GM12801 (cell line): ENCODE measurements around the gene SLC1A3.

Source experiments
- TF ChIP-seq, protein P1 (sequence below): IDR thresholded peaks from one replicate; pipeline ENCODE4 v1.5.1; 2011; ENCODE audit warnings: control low read depth; ENCODE audit not compliant: insufficient read length; ENCODE audit errors: extremely low read depth

The SLC1A3 gene

DNA sequence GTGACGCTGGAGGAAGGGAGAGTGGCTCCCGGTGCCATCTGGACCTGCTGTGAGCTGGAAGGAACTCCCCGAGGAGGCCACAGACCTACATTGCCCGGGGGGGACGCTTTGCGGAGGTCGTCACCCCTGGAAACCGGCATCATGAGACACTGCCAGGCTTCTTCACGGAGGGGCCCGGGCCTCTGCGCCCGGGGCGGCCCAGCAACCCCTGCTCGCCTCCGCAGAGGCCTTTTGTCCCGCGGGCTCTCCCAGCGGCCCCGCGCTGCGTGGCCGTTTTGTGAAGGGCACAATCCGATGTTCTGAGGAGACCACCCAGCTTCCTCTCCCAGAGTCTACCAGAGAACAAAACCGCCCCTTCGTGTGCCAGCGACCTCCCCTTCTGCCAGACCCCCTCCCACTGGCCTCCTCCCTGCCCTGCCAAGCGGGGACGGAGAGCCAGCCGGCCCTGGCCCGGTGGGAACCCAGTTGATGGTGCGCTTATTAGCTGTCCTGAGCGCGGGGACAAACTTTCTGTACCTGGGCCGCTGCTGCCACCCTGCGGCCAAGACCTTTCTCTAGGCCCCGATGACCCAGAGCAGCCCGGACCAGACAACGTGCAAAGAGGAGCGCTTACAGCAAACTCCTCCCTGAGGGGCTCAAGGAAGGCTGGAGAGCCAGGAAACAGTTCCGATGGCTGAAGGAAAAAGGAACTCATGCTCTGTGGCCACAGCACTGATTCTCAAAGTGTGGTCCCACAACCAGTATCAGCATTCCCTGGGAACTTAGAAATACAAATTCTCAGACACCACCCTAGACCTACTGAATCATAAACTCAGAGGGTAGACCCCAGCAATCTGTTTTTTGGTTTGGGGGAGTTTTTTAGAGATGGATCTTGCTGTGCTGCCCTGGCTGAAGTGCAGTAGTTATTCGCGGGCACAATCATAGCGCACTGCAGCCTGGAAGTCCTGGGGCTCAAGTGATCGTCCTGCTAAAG, 86.7 kb downstream of the SLC1A3 start:
- TF ChIP-seq, protein P1, sequence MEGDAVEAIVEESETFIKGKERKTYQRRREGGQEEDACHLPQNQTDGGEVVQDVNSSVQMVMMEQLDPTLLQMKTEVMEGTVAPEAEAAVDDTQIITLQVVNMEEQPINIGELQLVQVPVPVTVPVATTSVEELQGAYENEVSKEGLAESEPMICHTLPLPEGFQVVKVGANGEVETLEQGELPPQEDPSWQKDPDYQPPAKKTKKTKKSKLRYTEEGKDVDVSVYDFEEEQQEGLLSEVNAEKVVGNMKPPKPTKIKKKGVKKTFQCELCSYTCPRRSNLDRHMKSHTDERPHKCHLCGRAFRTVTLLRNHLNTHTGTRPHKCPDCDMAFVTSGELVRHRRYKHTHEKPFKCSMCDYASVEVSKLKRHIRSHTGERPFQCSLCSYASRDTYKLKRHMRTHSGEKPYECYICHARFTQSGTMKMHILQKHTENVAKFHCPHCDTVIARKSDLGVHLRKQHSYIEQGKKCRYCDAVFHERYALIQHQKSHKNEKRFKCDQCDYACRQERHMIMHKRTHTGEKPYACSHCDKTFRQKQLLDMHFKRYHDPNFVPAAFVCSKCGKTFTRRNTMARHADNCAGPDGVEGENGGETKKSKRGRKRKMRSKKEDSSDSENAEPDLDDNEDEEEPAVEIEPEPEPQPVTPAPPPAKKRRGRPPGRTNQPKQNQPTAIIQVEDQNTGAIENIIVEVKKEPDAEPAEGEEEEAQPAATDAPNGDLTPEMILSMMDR: no peak

DNA sequence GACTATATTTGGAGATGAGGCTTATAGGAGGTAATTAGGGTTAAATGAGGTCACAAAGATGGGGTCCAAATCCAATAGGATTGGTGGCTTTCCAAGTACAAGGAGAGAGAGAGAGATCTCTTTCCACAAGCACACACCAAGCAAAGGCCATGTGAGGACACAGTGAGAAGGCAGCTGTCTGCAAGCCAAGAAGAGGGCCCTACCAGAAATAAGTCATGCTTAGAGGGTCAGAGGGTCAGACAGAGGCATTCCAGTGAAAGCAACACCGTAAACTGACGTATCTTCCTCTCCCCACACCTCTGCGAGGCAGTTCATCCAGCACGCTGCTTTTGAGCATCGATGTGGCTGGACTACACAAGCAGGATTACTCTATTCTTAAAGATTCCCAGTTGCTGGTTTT, 87.9 kb downstream of the SLC1A3 start:
- TF ChIP-seq, protein P1: no peak

DNA sequence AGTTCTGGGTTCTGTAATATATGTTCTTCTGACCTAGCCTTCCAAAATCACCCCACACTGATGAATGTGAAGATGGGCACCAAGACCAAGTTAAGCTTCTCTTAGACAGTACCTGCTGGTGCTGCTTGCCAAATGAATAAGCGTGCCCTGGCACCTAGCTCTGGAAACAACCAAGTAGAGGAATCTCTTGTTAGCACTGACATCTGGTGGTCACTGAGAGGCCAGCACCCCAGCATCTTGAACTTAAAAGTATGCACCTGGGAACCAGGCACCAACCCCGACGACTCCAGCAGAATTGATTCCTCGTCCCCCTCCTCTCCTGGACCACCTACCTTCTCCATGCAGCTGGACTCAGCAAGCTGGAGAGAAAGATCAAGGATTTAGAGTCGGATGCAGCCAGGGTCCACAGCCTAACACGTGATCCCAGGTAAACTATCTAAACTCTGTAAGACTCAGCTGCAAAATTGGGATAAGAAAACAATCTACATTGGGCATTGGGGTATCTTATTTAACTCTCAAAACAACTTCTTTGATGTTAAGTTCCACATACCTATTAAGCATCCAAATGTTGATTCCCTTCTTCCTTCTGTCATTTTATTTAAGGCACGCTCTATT, 89.8 kb downstream of the SLC1A3 start:
- TF ChIP-seq, protein P1: no peak

DNA sequence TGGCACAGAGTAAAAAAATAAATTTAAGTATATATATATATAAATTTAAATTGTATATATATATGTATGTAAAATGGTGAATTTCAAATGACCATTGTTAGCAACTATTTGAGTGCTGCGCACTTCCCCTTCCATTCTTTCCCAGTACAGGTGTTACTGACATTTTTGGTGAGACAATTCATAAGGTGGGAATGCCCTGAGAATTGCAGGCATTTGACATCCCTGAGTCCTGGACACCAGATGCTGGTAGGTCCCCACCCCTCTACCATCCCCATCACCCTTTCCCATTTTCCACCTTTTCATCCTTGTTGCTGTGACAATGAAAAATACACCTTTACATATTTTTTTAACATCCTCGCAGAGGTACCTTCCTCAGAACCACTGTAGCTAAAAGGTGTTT, 91.6 kb downstream of the SLC1A3 start:
- TF ChIP-seq, protein P1: no peak

DNA sequence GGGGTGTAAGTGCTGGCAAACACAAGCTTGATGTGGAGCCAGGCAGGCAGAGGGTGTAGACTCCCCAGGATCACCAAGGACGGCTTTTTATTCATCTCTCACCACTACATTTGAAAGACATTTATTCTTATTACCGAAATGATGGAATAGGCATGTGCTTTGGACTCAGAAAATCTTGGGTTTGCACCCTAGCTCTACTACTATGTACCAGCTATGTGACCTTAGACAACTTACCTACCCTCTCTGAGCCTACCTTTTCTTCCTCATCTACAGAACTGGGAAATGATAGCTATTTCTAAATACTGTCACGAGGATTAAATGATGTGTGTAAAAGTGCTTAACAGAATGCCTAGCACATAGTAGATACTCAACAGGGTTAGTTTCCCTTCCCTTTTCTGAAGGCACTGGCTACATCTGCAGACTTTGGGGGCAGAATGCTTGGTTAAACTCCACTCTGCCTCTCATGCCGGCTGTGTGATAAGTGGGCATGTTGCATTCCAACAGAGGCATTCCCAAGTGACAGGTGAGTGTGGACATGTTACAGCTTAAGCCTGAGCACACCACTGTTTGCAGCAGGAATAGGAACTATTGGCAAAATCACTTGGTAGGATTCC, 94.8 kb downstream of the SLC1A3 start:
- TF ChIP-seq, protein P1: no peak

DNA sequence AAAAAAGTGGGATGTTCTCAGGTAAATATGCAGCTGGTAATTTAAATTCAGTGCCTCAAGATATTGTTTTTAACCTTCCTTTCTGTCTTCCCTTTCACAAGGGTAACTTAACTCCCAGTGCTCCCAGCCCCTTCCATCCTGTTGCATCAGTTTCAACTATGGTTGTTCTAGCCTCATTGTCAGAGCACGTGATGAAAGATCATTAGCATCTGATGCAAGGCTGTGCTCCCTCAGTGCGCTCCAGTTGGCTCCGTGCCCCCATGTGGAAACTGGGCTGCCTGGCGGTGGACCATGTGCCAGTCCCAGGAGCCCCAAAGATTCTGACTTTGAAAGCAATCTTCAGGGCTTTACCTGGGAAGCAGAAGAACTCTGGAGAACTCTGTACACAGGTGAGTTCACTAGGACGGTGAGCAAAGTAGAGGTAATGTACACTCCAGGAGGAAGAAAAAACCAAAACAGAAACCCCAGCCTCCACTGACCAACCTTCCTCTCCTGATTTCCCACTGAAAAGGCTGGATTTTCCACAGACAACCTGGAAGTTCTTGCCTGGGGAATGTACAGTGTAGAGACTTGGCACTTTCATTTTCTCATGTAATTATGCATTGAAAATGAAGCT, 96.9 kb downstream of the SLC1A3 start:
- TF ChIP-seq, protein P1: no peak

DNA sequence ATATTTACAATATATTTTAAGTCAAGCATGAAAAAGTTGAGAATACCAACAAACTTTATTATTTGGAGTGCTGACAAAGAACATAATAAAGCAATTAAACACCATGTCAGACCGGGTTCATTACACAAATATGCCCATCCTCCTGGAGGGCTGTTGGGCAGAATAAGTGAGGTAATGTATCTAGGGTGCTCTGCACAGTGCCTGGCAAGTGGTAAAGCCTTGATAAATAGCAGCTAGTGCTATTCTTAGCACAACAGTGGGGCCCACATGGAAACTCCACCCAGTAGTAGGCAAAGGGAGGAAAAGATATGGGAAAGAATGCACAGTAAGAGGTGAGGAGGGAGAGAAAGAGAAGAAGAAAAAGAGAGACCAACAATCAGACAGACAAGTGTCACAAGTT, 97.7 kb downstream of the SLC1A3 start:
- TF ChIP-seq, protein P1: no peak
